T1000 (cell line): ENCODE measurements around the gene EEFSEC.

ENCODE experiments used
- DNase-seq: peaks from one replicate; lab custom pipeline; 2025; ENCODE audit warnings: mixed read lengths; lab: John Stamatoyannopoulos, UW

Gene EEFSEC

DNA sequence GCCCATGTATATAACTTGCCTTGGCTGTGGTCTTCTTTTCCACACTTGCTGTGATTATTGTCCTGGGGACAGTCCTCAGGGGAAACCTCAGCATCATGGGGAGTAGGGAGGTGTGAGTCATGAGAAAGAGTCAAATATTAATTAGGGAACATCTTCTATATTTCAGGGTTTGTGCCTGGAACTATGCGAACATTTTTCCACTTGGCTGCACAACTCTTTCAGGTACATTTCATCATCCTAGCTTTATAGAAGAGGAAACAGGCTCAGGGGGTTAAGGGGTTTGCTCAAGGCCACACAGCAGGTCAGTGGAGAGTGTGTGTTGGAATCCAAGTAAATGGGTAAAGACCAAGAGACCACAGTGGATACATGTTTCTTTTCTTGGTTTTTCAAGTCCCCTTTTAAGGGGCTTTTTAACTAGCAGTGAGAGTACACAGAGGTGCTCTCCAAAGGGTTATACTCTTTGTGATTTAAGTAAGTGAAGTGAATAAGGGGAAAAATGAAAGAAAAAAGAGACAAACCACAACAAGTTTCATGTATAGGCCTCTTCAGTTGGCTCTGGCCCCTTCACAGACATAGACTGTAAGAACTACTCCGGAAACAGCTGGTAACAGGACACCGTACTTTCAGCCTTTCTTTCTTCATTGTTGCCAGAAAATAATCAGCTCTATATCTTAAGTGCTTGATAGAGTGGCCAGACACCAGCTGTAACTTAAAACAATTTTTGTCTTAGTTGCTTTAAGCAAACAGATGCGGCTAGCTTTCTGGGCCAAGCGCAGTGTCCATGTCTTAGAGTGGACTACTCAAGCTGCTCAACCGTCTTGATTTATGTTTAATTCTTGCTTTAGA, 64.6 kb downstream of the EEFSEC start:
- DNase-seq = no peak

DNA sequence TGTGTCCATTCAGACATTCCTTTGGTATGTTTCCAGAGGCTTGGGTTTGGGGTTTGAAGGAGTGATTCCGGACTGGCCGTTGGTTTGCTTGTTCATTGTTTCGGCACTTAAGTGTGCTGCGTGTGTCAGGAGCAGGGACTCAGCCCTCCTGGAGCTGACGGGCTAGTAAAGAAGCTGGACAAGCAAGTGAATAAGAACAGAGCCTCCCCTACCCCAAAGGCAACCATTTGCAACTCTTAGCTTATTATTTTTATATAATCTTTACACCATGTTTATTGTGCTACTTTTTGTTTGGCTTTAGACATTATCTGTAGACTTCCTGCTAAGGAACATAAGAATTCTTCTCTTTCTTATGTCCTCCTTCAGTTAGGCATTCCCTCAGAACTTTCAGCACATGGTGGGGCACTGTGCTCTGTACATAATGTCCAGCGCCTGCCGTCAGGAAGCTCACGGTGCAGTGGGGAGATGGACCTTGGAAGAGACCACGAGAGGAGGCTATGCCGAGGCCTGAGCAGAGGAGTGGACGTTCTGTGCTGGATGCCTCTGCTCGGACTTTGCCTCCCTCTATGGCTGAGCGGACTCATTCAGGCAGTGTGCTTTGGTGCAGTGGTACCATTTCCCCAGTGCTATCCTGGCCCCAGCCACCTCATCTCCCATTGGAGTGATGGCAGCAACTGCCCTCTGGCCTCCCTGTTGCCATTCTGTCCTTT, 65.4 kb downstream of the EEFSEC start:
- no peak for DNase-seq

DNA sequence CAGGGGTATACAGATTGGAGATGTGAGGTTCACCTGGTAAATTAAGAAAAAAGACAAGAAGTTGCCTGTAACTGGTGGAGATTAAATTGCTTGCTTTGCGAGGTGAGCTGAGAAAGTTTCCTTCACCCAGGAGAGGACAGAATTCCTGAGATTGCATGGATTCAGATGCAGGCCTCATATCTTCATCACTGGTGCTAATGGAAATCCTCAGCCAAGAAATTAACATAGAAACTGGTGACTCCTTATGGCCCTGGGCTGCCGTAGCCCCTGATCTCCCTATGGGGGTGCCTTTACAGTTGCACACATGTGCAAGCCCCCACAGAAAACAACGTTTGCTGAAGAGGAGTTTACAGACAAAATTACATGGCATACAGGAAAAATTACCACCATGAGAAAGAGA, 68.0 kb downstream of the EEFSEC start:
- no peak for DNase-seq

DNA sequence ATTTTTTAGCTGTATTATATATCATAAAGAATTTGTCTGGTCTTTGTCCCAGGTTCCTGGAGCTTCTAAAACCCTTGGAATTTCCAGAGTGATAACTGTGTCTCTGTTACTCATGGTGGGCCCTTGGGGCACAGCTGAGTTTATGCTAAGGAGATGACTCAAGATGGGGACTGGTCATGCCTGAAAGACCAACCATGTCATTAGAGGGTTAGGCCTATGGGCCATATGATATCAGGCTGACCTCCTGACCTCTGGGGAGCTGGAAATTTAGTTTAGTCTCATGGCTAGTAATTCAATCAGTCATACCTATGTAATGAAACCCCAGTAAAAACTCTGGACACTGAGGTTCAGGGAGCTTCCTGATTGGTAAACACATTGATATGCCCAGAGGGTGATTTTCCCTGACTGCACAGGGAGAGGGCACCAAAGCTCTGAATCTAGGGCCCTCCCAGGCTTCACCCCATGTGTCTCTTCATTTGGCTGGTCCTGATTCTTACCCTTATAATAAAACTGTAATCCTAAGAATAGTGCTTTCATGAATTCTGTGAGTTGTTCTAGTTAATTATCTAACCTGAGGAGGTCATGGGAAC, 69.6 kb downstream of the EEFSEC start:
- peak; percentile 11 for DNase-seq

DNA sequence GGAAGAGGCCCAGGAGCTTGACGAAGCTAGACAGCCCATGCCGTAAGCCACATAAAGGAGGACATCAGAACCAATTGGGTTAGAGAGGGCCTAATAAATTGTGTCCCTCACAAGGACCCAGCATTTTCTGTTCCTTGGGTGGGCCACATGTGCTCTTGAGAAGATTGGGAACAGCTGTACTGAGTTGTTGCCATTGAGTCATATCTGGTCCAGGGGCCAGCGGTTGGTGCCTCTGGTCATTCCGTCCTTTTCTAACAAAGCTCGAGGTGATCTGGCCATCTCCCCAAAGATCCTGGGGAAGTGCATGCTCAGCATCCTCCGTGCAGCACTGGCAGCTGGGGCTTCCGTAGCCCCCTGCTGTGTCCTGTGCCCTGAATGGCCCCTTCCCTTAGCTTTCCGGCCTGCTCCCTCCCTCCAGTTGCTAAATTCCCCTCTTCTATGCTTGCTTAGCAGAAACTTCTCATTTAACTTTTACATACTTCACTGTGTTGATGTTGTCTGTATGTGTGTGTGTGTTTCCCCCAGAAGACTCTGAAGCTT, 73.0 kb downstream of the EEFSEC start:
- no peak for DNase-seq

DNA sequence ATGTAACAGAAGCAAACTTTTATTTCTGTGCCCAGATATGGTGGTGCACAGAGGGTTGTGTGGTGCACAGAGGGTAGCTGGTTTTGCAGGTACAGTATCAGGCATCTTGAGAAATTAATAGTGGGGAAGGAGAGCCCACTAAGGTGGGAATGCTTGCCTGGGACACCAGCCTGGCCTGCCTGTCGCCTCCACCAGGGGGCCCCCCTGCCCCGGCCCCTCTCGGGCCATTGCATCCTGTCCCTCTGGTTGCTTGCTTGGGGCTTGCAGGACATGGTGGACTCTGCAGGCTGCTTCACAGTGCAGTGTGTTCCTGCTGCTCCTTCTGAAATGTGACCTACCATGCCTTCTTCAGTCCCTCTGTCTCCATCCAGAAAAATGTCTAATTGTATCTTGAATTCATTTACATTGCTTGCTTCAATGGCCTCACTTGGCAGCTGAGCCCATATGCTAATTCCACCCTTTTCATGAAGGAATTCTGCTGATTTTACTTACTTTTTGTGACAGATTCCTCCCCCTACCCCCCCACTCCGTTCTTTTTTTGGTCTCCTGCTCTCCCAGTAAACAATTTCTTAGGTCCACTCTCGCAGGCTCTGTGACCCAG, 73.6 kb downstream of the EEFSEC start:
- no peak for DNase-seq

DNA sequence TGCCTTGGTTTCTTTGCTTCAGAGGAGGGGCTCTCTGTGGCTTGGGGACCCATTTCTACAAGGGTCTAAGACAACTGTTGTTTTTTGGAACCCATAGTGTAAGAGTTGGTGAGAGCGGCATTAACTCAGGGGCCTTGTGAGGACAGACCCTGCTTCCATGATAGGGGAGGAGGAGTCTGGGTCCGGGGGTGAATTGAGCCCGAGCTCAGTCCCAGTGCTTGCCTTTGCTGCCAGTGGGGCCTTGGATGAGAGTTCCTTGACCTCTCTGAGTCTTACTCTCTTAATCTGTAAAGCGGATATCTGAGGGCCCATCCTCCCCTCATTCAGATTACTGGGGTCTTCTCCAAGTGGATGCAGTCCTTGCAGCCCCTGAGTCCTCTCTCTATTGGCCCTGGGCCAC, 74.2 kb downstream of the EEFSEC start:
- DNase-seq = no peak

DNA sequence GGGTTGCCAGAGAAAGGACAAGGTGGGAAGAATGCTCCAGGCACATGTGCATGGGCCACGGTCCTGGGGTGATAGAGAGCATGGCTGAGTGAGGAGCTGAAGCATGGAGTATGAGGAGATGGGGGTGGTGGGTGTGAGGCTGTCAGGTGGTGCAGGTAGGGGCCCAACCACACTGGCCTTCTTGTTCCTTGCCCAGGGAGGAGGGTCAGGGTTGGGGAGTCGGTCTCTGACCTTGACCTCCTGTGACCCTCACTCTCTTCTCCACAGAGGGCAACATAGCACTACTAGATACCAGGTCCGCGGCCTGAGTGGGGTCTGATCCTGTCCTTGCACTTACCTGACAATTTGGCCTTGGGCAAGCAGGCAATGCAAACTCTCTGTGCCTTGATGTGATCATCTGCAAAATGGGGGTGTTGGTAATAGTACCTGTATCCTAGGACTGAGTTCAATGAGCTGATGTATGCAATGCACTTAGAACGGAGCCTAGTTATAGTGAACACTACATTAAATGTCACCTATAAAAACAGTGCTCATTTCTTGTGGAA, 75.2 kb downstream of the EEFSEC start:
- no peak for DNase-seq

DNA sequence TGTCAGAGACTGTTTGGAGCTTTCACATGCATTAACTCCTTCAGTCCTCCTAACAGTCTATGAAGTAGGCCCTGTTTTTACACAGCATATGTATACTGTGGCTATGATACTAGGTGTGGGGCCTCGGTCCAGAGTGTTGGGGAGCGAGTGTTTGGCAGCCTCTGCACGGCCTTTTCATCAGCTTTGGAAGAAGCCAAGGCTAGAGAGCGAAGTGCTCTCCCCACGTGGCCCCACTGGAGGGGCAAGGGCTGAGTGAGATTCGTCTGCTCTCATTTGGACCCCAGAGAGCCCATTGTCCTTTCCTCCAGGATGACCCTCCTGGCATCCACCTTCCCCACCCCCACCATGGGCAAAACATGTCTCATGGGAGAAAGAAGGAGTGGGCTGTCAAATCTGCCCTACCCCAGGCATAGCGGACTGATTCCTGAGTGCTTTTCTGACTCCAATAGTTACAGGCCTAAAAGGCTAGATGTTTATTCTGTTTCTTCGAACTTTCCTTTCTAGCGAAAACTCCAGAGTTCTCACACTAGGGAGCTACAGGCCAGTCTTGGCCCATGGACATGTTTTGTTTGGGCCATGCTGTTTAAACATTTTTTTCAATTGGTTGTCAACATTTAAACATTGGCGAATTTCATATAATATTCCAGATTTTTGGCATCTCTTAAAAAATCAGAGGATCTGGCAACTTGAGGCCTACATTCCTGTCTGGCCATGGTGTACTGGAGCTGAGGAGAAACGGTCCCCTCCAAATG, 76.0 kb downstream of the EEFSEC start:
- no peak for DNase-seq

DNA sequence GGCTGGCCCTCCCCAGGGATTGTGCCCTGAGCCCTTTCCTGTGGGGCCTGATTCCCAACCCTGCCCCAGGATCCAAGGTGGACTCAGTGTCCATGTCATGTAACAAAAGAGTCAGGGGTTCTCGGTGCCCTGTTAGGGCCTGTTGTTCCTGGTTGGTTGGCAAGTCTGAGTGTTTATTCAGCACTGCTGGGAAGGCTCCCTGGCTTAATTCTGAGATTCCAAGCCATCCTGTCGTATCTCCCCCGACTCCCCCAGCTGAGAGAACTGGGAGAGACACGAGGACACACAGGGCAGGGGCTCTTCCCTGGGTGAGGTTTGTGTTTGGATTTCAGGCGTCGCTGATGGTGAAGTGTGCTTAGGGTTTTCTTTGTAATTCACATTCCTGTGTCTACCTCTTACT, 78.3 kb downstream of the EEFSEC start:
- no peak for DNase-seq

DNA sequence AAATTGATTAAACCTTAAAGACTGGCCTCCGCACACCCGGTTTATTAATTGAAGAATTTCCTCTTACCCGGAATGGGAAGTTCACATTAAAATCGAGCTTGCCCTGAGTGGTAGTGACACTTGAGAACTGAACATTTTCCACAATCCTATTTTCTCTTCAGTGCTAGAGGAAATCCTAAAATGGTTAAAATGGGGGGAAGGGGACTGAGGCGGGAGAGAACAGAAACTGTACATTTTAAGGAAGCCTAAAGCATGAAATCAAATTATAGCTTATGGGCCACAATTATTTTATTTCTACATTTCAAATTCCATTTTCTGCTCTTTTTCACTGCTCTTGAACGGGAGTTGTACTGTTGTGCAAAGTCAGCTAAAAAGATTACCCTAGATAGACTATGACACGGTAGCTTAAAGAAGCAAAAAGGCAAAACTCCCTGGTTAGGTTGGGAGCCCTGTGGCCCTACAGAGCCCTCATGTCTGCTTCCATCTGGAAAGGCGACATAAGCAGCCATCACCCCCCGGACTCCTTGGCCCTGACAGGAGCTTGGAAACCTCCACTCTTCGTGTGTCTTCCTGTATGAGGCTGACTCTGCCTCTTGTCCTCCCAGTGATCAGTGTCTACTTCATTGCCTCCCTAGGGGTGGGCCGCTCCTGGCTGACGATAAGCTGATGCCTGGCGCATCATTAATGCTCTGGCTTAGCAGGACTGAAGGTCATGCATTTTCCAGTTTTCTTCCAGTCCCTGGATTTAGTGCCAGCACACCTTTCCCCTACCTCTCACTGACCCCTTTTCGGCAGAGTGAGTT, 79.3 kb downstream of the EEFSEC start:
- DNase-seq = no peak

DNA sequence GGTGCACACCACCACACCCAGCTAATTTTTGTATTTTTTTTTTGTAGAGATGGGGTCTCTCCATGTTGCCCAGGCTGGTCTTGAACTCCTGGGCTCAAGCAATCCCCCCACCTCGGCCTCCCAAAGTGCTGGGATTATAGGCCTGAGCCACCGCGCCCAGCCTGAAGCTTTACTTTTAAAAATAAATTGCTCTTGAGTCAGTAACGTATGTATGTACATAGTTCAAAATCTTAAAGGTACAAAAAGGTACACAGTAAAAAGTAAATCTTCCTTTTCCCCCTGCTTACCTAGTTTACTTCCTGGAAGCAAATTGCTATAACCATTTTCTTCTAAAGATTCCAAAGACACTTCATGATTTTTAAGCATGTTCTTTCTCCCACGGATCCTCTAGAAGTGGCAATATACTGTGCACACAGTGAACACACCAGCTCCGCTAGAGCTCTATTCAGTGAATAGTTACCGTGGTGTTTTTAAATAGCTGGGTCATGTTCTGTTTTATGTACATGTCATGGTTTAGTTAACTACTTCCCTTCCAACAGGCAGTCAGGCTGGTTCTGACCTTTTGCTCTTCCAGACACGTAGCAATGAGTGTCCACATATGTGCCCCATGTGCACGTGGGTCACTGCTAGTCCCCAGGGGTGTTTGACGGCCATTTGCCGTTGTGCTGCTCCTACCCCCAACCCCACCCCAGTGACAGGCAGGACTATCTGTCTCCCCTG, 82.1 kb downstream of the EEFSEC start:
- DNase-seq = no peak

DNA sequence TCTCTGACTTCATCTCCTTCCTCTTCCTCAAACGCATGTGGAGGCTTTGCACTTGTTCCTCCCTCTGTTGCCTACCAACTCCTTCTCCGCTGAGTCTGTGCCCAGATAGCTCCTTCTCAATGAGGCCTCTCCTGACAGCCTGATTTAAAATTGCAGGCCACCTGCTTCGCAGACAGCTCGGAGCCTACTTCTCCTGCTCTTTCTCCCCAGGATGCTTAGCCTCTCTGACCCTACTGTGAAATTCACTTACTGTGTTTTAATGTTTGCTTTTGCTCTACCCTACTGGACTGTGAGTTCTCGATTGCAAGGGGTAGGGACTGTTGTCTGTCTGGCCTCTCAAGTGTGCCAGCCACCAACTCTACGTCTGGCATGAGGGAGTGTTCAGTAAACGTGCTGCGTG, 83.4 kb downstream of the EEFSEC start:
- DNase-seq = no peak

DNA sequence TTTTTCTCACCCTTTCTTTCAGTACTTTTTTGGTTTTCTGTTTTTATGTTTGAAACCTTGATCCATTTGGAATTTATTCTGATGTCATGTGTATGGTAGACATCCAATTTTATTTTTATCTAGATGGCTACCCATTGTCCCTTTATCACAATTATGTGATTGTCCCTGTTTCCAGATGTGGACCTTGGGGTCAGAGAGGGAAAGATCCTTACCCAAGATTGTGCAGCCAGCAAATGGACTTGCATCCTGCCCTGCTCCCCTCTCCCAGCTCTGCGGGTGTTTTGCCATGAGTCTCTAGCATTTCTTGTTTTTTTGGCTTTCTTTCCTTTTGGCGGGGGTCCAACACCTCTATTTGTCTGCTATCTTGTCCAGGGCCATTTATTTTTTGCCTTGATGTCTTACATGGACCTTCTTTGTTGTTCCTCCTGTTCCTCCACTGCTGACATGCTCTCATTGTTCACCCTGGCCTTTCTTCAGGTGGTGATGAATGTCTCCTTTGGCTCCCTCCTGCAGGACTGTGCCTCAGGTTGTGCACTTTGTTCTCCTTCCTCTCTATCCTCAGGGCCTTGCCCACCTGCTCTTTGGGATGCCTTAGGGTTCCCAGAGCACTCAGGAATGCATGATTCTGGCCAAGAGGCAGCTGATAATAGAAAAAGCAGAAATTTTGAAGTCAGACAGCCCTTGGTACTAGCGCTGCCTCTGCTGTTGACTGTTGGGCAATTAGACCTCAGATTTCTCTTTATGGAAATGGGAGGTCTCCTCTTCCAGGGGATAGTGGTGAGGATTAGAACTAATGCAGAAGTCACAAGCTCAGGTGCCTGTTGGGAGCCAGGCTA, 84.3 kb downstream of the EEFSEC start:
- no peak for DNase-seq

DNA sequence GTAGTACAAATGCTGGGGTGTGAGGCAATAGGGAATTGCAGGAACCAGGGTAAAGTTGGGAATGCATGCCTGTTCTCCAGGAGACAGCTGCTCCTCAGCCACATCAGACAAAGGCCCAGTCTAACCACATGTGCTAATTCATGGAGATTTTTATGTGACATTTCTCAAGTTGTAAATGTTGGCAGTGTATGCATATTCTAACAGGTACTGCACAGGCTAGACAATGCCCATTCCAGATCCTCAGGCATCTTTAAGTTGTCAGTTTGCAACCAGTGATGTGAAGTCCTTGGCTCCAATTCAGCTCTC, 84.9 kb downstream of the EEFSEC start:
- DNase-seq = no peak

DNA sequence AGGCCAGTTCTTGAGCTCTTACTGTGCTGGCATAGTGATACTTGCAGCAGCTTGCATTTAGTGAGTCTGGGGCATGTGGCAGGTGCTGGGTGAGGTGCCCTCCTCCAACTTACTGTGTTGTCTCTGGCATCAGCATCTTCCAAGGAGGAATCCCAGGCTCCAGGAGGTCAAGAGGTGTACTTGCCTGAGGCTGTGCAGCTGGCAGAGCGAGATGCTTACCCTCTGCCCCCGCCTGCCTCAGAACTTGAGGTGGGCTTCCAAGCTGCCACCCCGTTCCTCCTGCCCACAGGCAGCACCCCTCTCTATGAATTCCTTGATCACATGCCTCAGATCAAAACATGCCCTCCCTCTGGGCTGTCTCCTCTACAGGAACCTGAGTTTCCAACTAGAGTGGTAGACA, 86.0 kb downstream of the EEFSEC start:
- DNase-seq = no peak

DNA sequence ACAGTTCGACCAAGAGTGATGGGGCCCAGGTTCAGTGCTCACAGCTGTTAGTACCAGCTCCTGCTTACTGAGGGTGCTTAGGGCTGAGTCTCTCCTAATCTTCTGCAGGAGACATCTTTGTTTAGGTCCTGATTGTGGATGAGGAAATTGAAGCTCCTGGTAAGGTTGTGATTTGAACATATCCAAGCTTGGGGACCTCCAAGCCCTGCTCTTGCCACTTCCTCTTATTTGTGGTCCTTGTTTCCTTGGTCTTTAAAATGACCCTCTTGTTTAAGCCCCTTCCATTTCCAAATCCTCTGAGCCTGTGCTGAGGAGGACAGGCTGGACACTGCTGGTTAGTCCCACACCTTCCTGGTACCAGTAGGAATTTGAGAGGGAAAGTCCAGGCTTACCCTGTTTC, 87.0 kb downstream of the EEFSEC start:
- DNase-seq = no peak

DNA sequence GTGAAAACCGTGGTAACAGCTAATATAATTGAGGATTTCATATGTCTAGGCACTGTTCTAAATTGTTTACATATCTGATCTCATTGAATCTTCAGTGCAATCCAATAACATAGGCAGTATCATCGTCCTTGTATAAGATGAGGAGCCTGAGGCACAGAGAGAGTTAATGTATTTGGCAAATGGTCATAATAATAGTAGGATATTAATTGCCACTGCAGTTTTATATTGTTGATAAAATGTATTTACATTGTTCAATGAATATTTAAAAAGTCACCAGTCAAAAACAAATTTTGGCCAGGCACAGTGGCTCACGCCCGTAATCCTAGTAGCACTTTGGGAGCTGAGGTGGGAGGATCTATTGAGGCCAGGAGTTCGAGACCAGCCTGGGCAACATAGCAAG, 88.5 kb downstream of the EEFSEC start:
- DNase-seq = no peak
